Osteoblast (primary cell): ENCODE measurements around the gene SPHK2. TPM values are rescaled to one million over a fixed set of nuclear protein-coding genes. Genes with fewer than 3 reads are reported as not detected.

Experiments
- DNase-seq: peaks from one replicate; pipeline ENCODE4 v3.0.0; 2011; ENCODE audit warnings: low spot score, mixed read lengths; ENCODE audit not compliant: insufficient read length; ENCODE audit errors: missing footprints
- H2AFZ ChIP-seq: 2 replicates; pipeline ENCODE4 v1.6.0; 2011; ENCODE audit warnings: mild to moderate bottlenecking, low read length
- H3K27ac ChIP-seq: 2 replicates; pipeline ENCODE4 v1.5.1; 2011; ENCODE audit warnings: mild to moderate bottlenecking, low read depth, low read length, moderate library complexity
- H3K27me3 ChIP-seq: 2 replicates; pipeline ENCODE4 v1.6.0; 2012; ENCODE audit warnings: mild to moderate bottlenecking, control low read depth, inconsistent platforms, low read length, moderate library complexity; ENCODE audit not compliant: insufficient read depth
- H3K36me3 ChIP-seq: 2 replicates; pipeline ENCODE4 v1.5.1; 2011; ENCODE audit warnings: mild to moderate bottlenecking, low read length, control low read depth, moderate library complexity; ENCODE audit not compliant: insufficient read depth
- H3K4me1 ChIP-seq: 2 replicates; pipeline ENCODE4 v1.5.1; 2011; ENCODE audit warnings: mild to moderate bottlenecking, low read length, control low read depth, moderate library complexity; ENCODE audit not compliant: insufficient read depth
- H3K4me2 ChIP-seq: 2 replicates; pipeline ENCODE4 v1.6.0; 2011; ENCODE audit warnings: mild to moderate bottlenecking, low read length; ENCODE audit not compliant: insufficient read depth
- H3K4me3 ChIP-seq: fragments of 200-600 bp; sonication (generic); 3 replicates; pipeline ENCODE4 v1.5.1; 2012; ENCODE audit warnings: mild to moderate bottlenecking, low read length, inconsistent platforms; ENCODE audit not compliant: insufficient read depth
- H3K79me2 ChIP-seq: 2 replicates; pipeline ENCODE4 v1.6.0; 2012; ENCODE audit warnings: mild to moderate bottlenecking, low read length, control low read depth, inconsistent platforms; ENCODE audit not compliant: insufficient read depth
- H3K9me3 ChIP-seq: 2 replicates; pipeline ENCODE4 v1.5.1; 2011; ENCODE audit warnings: low read depth, low read length, control low read depth
- H4K20me1 ChIP-seq: 2 replicates; pipeline ENCODE4 v1.6.0; 2012; ENCODE audit warnings: mild to moderate bottlenecking, low read length, control low read depth; ENCODE audit not compliant: insufficient read depth
- total RNA-seq: library from RNA; depleted of rRNA; stranded (reverse); fragments of >200 nt; gene quantifications from 2 replicates; pipeline ENCODE4 v1.2.3, GENCODE V29; 2012
- TF ChIP-seq, protein P1 (sequence below): IDR thresholded peaks from 2 replicates; pipeline ENCODE4 v1.5.1; 2011; ENCODE audit warnings: mild to moderate bottlenecking, low read depth, low read length, moderate library complexity; ENCODE audit errors: extremely low read depth

SPHK2 gene
- total RNA-seq, 1 donor: 13.0 TPM

DNA sequence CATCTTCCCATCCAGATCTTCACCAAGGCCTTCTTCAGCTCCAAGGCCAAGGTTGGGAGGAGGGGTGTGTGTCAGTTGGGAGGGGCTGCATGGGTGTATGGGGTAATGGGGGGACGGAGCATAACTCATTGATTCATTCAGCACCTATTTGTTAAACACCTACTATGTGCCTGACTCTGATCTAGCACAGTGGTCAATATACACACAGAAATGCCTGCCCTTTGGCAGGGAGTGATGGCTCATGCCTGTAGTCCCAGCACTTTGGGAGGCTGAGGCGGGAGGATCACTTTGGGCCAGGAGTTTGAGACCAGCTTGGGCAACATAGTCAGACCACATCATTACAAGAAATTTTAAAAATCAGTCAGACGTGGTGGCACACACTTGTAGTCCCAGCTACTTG lies 31.9 kb upstream of the SPHK2 start:
- Histone ChIP-seq H3K4me2 (no peak overlapping the region), H3K9me3 (no peaks in the 10 kb centered on the region), H4K20me1 (no peaks in the 10 kb centered on the region), H3K27ac (no peak overlapping the region), H2AFZ (no peak overlapping the region), H3K4me3 (no peak overlapping the region), H3K27me3 (no peaks in the 10 kb centered on the region), H3K79me2 (no peaks in the 10 kb centered on the region), H3K36me3 (no peaks in the 10 kb centered on the region), H3K4me1 (peaks cover 11% of the 10 kb centered on the region)
- no peak for DNase-seq
- TF ChIP-seq, protein P1, sequence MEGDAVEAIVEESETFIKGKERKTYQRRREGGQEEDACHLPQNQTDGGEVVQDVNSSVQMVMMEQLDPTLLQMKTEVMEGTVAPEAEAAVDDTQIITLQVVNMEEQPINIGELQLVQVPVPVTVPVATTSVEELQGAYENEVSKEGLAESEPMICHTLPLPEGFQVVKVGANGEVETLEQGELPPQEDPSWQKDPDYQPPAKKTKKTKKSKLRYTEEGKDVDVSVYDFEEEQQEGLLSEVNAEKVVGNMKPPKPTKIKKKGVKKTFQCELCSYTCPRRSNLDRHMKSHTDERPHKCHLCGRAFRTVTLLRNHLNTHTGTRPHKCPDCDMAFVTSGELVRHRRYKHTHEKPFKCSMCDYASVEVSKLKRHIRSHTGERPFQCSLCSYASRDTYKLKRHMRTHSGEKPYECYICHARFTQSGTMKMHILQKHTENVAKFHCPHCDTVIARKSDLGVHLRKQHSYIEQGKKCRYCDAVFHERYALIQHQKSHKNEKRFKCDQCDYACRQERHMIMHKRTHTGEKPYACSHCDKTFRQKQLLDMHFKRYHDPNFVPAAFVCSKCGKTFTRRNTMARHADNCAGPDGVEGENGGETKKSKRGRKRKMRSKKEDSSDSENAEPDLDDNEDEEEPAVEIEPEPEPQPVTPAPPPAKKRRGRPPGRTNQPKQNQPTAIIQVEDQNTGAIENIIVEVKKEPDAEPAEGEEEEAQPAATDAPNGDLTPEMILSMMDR: no peak

DNA sequence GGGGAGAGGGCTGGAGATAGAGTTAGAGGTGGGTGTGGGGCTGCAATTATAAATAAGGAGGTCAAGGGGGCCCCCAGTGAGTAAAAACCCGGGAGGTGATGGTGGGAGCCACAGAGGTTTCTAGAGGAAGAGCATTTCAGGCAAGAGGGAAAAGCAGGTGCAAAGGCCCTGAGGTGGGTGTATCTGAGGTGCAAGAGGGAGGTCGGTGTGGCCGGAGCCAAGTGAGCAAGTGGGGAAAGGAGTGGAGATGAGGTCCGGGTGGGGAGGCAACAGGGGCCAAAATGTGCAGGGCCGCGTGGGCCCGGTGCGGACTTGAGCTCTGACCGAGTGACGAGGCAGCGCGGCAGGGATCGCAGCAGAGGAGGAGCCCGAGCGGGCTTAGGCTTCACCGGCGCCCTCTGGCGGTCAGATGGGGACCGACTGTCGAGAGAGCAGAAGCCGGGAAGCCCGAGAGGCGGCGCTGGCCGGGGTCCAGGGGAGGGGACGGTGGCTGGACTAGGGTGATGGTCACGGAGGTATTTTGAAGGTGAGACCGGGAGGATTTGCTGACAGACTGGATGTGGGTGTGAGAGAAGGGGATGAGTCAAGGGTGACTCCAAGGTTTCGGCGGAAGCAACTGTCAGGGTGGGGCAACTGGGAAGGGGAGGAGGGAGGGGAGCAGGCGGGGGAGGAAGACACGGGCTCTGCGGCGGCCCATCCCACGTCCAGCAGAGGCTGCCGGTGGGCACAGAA lies 30.5 kb upstream of the SPHK2 start:
- H2AFZ ChIP-seq: peak overlapping the region; percentile 80

DNA sequence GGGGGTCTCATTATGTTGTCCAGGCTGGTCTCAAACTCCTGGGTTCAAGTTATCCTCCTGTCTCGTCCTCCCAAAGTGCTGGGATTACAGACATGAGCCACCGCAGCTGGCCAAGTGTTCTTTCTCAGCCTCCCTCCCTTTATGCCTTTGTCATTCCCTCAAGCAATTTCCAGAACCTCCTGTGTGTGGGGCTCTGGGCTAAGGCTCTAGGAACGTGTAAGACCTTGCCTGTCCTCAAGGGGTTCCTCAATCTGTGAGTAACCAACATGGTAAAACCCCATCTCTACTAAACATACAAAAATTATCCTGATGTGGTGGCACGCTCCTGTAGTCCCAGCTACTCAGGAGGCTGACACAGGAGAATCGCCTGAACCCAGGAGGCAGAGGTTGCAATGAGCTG lies 28.3 kb upstream of the SPHK2 start:
- H3K9me3 ChIP-seq: no peaks in the 10 kb centered on the region
- H3K4me1 ChIP-seq: peaks cover 5% of the 10 kb centered on the region
- no peak overlapping the region for H2AFZ ChIP-seq
- TF ChIP-seq, protein P1: peak; percentile 16
- no peak overlapping the region for H3K4me2 ChIP-seq
- no peaks in the 10 kb centered on the region for H3K36me3 ChIP-seq
- peak; percentile 58 for DNase-seq
- no peak overlapping the region for H3K4me3 ChIP-seq
- no peaks in the 10 kb centered on the region for H3K27me3 ChIP-seq
- no peak overlapping the region for H3K27ac ChIP-seq
- H4K20me1 ChIP-seq: no peaks in the 10 kb centered on the region
- no peaks in the 10 kb centered on the region for H3K79me2 ChIP-seq

More for the DNA sequence above, 30.5 kb upstream of the SPHK2 start:
- H3K27me3 ChIP-seq: no peaks in the 10 kb centered on the region
- peak; percentile 97 for DNase-seq
- peaks cover 10% of the 10 kb centered on the region for H3K4me1 ChIP-seq
- H3K9me3 ChIP-seq: no peaks in the 10 kb centered on the region
- TF ChIP-seq, protein P1: peak; percentile 88
- H3K4me2 ChIP-seq: peak overlapping the region; percentile 86
- H3K27ac ChIP-seq: no peak overlapping the region
- H3K36me3 ChIP-seq: no peaks in the 10 kb centered on the region
- H3K4me3 ChIP-seq: peak overlapping the region; percentile 66
- no peaks in the 10 kb centered on the region for H3K79me2 ChIP-seq
- no peaks in the 10 kb centered on the region for H4K20me1 ChIP-seq

DNA sequence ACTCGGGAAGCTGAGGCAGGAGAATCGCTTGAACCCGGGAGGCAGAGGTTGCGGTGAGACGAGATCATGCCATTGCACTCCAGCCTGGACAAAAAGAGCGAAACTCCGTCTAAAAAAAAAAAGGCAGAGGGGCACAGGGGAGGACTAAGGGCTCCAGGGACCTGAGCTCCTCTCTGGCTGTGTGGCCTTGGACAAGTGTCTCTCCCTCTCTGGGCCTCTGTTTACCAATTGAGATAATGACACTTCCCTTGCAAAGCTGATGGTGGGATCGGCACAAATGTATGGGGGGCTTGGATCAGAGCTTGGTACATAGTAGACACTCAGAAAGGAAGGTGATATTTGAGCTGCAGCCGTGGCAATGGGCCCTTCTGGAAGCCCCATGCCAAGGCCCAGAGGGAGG lies 24.1 kb upstream of the SPHK2 start:
- no peak overlapping the region for H3K4me3 ChIP-seq
- H3K27ac ChIP-seq: no peak overlapping the region
- H3K79me2 ChIP-seq: no peaks in the 10 kb centered on the region
- no peak overlapping the region for H2AFZ ChIP-seq
- no peaks in the 10 kb centered on the region for H3K36me3 ChIP-seq
- H3K27me3 ChIP-seq: no peaks in the 10 kb centered on the region
- H3K9me3 ChIP-seq: no peaks in the 10 kb centered on the region
- no peak overlapping the region for H3K4me2 ChIP-seq
- no peaks in the 10 kb centered on the region for H4K20me1 ChIP-seq
- DNase-seq: peak; percentile 26
- TF ChIP-seq, protein P1: no peak
- no peaks in the 10 kb centered on the region for H3K4me1 ChIP-seq
